CD4-positive, alpha-beta T cell (primary cell): Measurements from ENCODE around the gene WNK2. TPM values are rescaled to one million over a fixed set of nuclear protein-coding genes. Genes with fewer than 3 reads are reported as not detected.
A peak's percentile ranks its signal among the peaks of the same experiment; 100 is the strongest.

Source experiments
- ATAC-seq: fragments of 200-7000 bp; cut with Tn5 transposase; one replicate; pipeline ENCODE4 v1.10.0; 2022; ENCODE audit warnings: mild to moderate bottlenecking; ENCODE audit not compliant: poor library complexity
- CTCF ChIA-PET: fragments of 350-600 bp; sonication (Branson Sonifier 250); formaldehyde crosslinking; loops from one replicate; lab custom pipeline; 2021; ENCODE audit warnings: antibody characterized with exemption, inconsistent platforms; lab: Charles Lee
- POLR2A ChIA-PET: fragments of 350-600 bp; sonication (Branson Sonifier 250); formaldehyde crosslinking; loops from one replicate; lab custom pipeline; 2021; ENCODE audit warnings: antibody characterized with exemption, inconsistent platforms; lab: Charles Lee
- DNase-seq, 14 experiments: peaks; one replicate each; pipeline ENCODE4 v3.0.0-alpha.2; 2013 to 2020; ENCODE audit warnings: mixed read lengths in 2 of 14
- H3K27ac ChIP-seq, 2 donors: one replicate each; pipeline versions ENCODE4 v1.5.1 to v1.7.0; 2013; ENCODE audit warnings: low read length in 2 of 2, low read depth in 1 of 2, mild to moderate bottlenecking in 1 of 2
- H3K27me3 ChIP-seq, 2 experiments: 1 replicate in 1 of 2; 2 replicates in 1 of 2; pipeline versions ENCODE4 v1.6.1 to v1.7.0; 2013; ENCODE audit warnings: low read length in 2 of 2, control low read depth in 1 of 2, mild to moderate bottlenecking in 1 of 2, moderate library complexity in 1 of 2; ENCODE audit not compliant: insufficient read depth in 2 of 2, control insufficient read depth in 1 of 2
- H3K36me3 ChIP-seq: one replicate; pipeline ENCODE4 v1.6.1; 2013; ENCODE audit warnings: low read length, control low read depth; ENCODE audit not compliant: insufficient read depth
- H3K4me1 ChIP-seq: one replicate; pipeline ENCODE4 v1.6.1; 2013; ENCODE audit warnings: low read length, control low read depth; ENCODE audit not compliant: insufficient read depth
- H3K4me3 ChIP-seq: one replicate; pipeline ENCODE4 v1.5.1; 2013; ENCODE audit warnings: mild to moderate bottlenecking, low read length, moderate library complexity
- H3K9me3 ChIP-seq, 2 experiments: 1 replicate in 1 of 2; 2 replicates in 1 of 2; pipeline versions ENCODE4 v1.6.1 to v1.7.0; 2013; ENCODE audit warnings: low read length in 2 of 2, mild to moderate bottlenecking in 2 of 2, control low read depth in 1 of 2, moderate library complexity in 1 of 2; ENCODE audit not compliant: control insufficient read depth in 1 of 2, insufficient read depth in 1 of 2
- H3K27ac Mint-ChIP-seq: one replicate; pipeline ENCODE4 v1.8.0; 2020; ENCODE audit warnings: mixed read lengths
- H3K27me3 Mint-ChIP-seq: one replicate; pipeline ENCODE4 v1.8.0; 2021; ENCODE audit warnings: mixed read lengths
- H3K36me3 Mint-ChIP-seq: one replicate; pipeline ENCODE4 v1.8.0; 2021; ENCODE audit warnings: low read depth, mixed read lengths
- H3K4me1 Mint-ChIP-seq: one replicate; pipeline ENCODE4 v1.8.0; 2021; ENCODE audit warnings: low read depth, mixed read lengths
- H3K4me3 Mint-ChIP-seq: one replicate; pipeline ENCODE4 v1.8.0; 2020; ENCODE audit warnings: mild to moderate bottlenecking, mixed read lengths
- H3K9me3 Mint-ChIP-seq: one replicate; pipeline ENCODE4 v1.8.0; 2020; ENCODE audit warnings: mixed read lengths
- intact Hi-C, 2 experiments: fragments of 100-400 bp; cut with DNase I in 1 of 2; cut with micrococcal nuclease in 1 of 2; formaldehyde crosslinking; loops; one replicate each; pipeline versions ENCODE4 v1.15.1 to v1.9.0; 2023 to 2025; cut with DNase I, micrococcal nuclease
- total RNA-seq, 174 experiments: library from RNA in 2 of 174; stranded (reverse) in 2 of 174; gene quantifications; one replicate each; pipeline ENCODE4 v1.2.3 and lab custom pipeline; 2021 to 2026
- TF ChIP-seq, protein P1 (sequence below): fragments of 200-600 bp; IDR thresholded peaks from one replicate; pipeline ENCODE4 v1.8.0; 2022; ENCODE audit warnings: antibody characterized with exemption, mild to moderate bottlenecking

The WNK2 gene
- total RNA-seq, 2 experiments from 2014 or later = 0.19 to 0.22 TPM

DNA sequence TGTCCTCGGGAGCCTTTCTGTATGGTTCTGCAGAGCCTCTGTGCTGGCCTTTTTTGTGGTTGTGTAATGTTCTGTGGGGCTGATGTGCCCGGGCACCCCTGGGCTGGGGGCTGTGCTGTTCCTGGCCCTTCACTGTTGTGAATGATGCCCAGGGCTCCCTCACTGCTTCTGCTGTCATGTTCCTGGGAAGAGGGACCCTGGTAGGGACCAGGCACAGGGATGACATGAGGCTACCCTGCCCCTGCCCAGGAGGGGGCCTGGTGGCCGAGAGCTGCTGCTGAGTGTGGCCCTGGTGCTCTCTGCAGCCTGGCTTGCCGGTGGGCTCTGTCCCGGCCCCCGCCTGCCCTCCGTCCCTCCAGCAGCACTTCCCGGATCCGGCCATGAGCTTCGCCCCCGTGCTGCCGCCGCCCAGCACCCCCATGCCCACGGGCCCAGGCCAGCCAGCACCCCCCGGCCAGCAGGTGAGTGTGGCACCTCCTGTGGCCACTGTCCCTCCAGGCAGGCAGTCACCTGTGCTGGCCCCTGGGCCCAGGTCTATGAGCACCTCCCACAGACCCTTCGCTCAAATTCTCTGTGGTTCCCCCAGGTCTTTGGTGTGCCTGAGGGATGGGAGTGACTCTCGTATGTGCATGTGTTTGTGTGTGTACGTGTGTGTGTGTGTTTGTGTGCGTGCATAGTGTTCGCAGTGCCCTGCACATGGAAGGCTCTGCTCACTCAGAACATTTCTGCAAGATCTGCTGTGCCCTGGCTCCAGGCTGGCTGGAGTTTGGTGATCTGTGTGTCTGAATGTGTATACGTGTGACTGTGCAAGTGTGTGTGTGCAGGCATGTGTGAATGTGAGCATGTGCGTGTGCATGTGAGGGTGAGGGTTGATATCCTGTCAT is 72.3 kb downstream of the WNK2 start:
- Mint-ChIP-seq H3K4me1 (no peaks in the 10 kb centered on the region), H3K27me3 (no peaks in the 10 kb centered on the region), H3K27ac (no peak overlapping the region), H3K4me3 (no peak overlapping the region), H3K36me3 (no peaks in the 10 kb centered on the region), H3K9me3 (no peaks in the 10 kb centered on the region)
- no peaks in the 10 kb centered on the region for H3K4me1 ChIP-seq
- intact Hi-C loops = no loop called here
- ATAC-seq (no peak), DNase-seq (peak in 2 of 14 experiments; percentile 7 to 26)
- no peak overlapping the region for H3K4me3 ChIP-seq
- no peaks in the 10 kb centered on the region for H3K36me3 ChIP-seq
- H3K27me3 ChIP-seq = no peaks in the 10 kb centered on the region
- POLR2A ChIA-PET = no interaction called here
- TF ChIP-seq, protein P1, sequence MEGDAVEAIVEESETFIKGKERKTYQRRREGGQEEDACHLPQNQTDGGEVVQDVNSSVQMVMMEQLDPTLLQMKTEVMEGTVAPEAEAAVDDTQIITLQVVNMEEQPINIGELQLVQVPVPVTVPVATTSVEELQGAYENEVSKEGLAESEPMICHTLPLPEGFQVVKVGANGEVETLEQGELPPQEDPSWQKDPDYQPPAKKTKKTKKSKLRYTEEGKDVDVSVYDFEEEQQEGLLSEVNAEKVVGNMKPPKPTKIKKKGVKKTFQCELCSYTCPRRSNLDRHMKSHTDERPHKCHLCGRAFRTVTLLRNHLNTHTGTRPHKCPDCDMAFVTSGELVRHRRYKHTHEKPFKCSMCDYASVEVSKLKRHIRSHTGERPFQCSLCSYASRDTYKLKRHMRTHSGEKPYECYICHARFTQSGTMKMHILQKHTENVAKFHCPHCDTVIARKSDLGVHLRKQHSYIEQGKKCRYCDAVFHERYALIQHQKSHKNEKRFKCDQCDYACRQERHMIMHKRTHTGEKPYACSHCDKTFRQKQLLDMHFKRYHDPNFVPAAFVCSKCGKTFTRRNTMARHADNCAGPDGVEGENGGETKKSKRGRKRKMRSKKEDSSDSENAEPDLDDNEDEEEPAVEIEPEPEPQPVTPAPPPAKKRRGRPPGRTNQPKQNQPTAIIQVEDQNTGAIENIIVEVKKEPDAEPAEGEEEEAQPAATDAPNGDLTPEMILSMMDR = no peak
- CTCF ChIA-PET = no interaction called here
- no peaks in the 10 kb centered on the region for H3K9me3 ChIP-seq
- no peak overlapping the region for H3K27ac ChIP-seq

DNA sequence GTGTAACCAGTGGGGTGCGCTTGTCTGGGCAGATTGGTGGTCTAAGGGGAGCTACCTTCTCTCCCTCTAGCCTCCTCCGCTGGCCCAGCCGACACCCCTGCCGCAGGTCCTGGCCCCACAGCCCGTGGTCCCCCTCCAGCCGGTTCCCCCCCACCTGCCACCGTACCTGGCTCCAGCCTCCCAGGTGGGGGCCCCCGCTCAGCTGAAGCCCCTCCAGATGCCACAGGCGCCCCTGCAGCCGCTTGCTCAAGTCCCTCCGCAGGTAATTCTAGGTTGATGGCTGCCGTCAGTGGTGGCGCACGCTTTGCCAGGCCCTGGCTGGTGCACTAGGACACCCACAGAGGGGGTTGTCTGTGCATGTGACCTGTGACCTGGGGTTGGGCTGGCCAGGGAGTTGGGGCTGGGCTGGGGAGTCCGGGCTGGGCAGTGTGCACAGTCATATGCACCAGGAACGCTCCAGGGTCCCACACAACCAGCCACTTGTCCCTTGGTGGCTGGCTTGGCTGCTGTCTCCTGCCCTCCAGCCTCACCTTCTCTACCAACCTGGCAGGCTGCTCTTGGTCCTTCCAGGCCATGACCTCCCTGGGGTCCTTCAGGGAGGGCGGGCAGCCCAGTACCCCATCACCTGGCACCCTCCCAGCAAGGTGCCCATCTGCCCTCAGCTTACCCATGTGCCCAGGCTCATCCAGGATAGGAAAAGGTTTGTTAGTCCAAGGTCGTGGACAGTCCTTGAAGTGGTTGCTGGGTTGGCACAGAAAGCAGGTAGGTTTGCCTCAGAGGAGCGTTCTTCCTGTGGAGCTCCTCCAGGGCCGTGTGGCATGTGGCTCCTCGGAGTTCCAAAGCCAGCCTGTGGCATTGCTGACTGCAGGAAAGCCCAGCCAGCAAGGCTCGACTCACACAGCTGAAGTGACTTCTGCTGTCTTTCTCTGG is 73.2 kb downstream of the WNK2 start:
- peaks cover under 1% of the 10 kb centered on the region for H3K4me1 Mint-ChIP-seq
- H3K9me3 Mint-ChIP-seq = no peaks in the 10 kb centered on the region
- no peaks in the 10 kb centered on the region for H3K36me3 Mint-ChIP-seq
- intact Hi-C loops = no loop called here
- Histone ChIP-seq H3K36me3 (no peaks in the 10 kb centered on the region), H3K27ac (no peak overlapping the region), H3K9me3 (no peaks in the 10 kb centered on the region), H3K4me3 (no peak overlapping the region), H3K27me3 (no peaks in the 10 kb centered on the region), H3K4me1 (no peaks in the 10 kb centered on the region)
- POLR2A ChIA-PET = no interaction called here
- CTCF ChIA-PET = no interaction called here
- H3K4me3 Mint-ChIP-seq = no peak overlapping the region
- no peak overlapping the region for H3K27ac Mint-ChIP-seq
- TF ChIP-seq, protein P1 = no peak
- ATAC-seq = no peak
- DNase-seq = peak in 1 of 14 experiments; percentile 8
- H3K27me3 Mint-ChIP-seq = no peaks in the 10 kb centered on the region

DNA sequence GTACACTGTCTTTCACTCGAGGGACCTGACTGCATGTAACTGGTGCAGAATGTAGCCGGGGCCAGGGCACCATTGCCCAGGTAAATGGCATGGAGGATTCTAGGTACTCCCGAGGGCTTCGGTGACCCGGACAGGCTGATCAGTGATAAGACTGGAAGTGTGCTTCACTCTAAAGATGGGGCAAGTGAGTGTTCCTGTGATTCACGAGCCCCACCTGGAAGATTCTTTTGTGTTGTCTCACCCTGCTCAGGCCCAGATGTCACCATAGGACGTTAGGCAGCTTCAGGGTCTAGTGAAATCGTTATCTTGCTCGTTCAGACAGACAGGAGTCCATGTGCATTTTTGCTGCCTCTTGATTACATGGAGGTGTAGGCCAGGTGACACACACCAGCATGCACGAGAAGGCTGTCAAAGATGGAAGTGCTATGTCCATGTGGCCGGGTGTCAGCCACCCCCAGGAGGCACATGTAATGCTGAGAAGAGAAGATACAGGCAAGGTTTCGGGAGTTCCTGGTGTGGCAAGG is 73.9 kb downstream of the WNK2 start:
- POLR2A ChIA-PET = no interaction called here
- peaks cover 3% of the 10 kb centered on the region for H3K4me1 Mint-ChIP-seq
- Histone ChIP-seq H3K9me3 (no peaks in the 10 kb centered on the region), H3K27me3 (no peaks in the 10 kb centered on the region), H3K27ac (no peak overlapping the region), H3K36me3 (no peaks in the 10 kb centered on the region), H3K4me3 (no peak overlapping the region), H3K4me1 (no peaks in the 10 kb centered on the region)
- intact Hi-C loops = no loop called here
- no peak overlapping the region for H3K4me3 Mint-ChIP-seq
- ATAC-seq (no peak), DNase-seq (peak in 2 of 14 experiments; percentile 4 to 12)
- no peaks in the 10 kb centered on the region for H3K27me3 Mint-ChIP-seq
- no peaks in the 10 kb centered on the region for H3K36me3 Mint-ChIP-seq
- H3K27ac Mint-ChIP-seq = no peak overlapping the region
- CTCF ChIA-PET = no interaction called here
- TF ChIP-seq, protein P1 = no peak
- no peaks in the 10 kb centered on the region for H3K9me3 Mint-ChIP-seq
